A673 (cell line): ENCODE data around the gene TFDP1. TPM values are rescaled to one million over a fixed set of nuclear protein-coding genes. Genes with fewer than 3 reads are reported as not detected.
"Not testable (repeated sequence)": the region's sequence is repeated elsewhere in the genome, so short reads cannot be mapped to it uniquely, and the experiment has no call there.

Experiments used
- BruUV-seq: library from RNA; stranded (reverse); fragments of 400-500 nt; replicated peaks from 2 replicates; lab custom pipeline; 2021; lab: Mats Ljungman, UMichigan
- CTCF ChIA-PET: fragments of 300-600 bp; sonication (Branson Sonifier 250); formaldehyde crosslinking; loops from one replicate; lab custom pipeline; 2022; ENCODE audit warnings: antibody characterized with exemption; lab: Charles Lee
- POLR2A ChIA-PET: fragments of 300-600 bp; sonication (Branson Sonifier 250); formaldehyde crosslinking; loops from one replicate; lab custom pipeline; 2022; ENCODE audit warnings: antibody characterized with exemption; ENCODE audit not compliant: low non-redundant PET; lab: Charles Lee
- DNase-seq: peaks from one replicate; pipeline ENCODE4 v3.0.0-alpha.2; 2015; ENCODE audit warnings: low spot score
- H3K27ac ChIP-seq: fragments of 200-600 bp; sonication (generic); 2 replicates; pipeline ENCODE4 v1.5.1; 2016; ENCODE audit warnings: mixed run types, low read depth, mild to moderate bottlenecking, mixed read lengths, antibody characterized with exemption, low read length; ENCODE audit not compliant: poor library complexity, severe bottlenecking
- H3K27me3 ChIP-seq: fragments of 200-600 bp; sonication (generic); replicated peaks from 2 replicates; pipeline ENCODE4 v1.6.1; 2017; ENCODE audit warnings: mixed run types, low read depth, mild to moderate bottlenecking, mixed read lengths, antibody characterized with exemption, low read length; ENCODE audit not compliant: insufficient read depth, poor library complexity
- H3K36me3 ChIP-seq: fragments of 200-600 bp; sonication (generic); 2 replicates; pipeline ENCODE4 v1.6.1; 2016; ENCODE audit warnings: mixed run types, mild to moderate bottlenecking, mixed read lengths, antibody characterized with exemption, low read length; ENCODE audit not compliant: insufficient read depth, poor library complexity, severe bottlenecking
- H3K4me1 ChIP-seq: fragments of 200-600 bp; sonication (generic); 2 replicates; pipeline ENCODE4 v1.6.1; 2017; ENCODE audit warnings: mixed run types, mild to moderate bottlenecking, mixed read lengths, antibody characterized with exemption, low read length; ENCODE audit not compliant: insufficient read depth, poor library complexity, severe bottlenecking
- H3K4me3 ChIP-seq: fragments of 200-600 bp; sonication (generic); 2 replicates; pipeline ENCODE4 v1.5.1; 2016; ENCODE audit warnings: low read depth, mixed run types, mild to moderate bottlenecking, mixed read lengths, low read length; ENCODE audit not compliant: poor library complexity, severe bottlenecking
- H3K9me3 ChIP-seq: fragments of 200-600 bp; sonication (generic); 2 replicates; pipeline ENCODE4 v1.6.1; 2016; ENCODE audit warnings: mixed run types, low read depth, mild to moderate bottlenecking, mixed read lengths, antibody characterized with exemption, low read length; ENCODE audit not compliant: poor library complexity, severe bottlenecking
- CTCF ChIP-seq: fragments of 300-800, 200-600 bp; sonication (generic); conservative IDR thresholded peaks from 2 replicates; pipeline ENCODE4 v1.5.1; 2017; ENCODE audit warnings: low read depth, mild to moderate bottlenecking, antibody characterized with exemption, low read length, moderate library complexity, mixed read lengths
- EZH2 ChIP-seq: fragments of 200-600 bp; sonication (generic); IDR thresholded peaks from 2 replicates; pipeline ENCODE4 v1.6.1; 2017; ENCODE audit warnings: borderline replicate concordance, low read depth, mild to moderate bottlenecking, mixed read lengths, antibody characterized with exemption, low read length; ENCODE audit not compliant: poor library complexity, severe bottlenecking
- intact Hi-C: fragments of 100-400 bp; cut with micrococcal nuclease; formaldehyde crosslinking; loops from one replicate; pipeline ENCODE4 v1.10.0; 2022; ENCODE audit not compliant: unreplicated experiment
- total RNA-seq: library from RNA; stranded (reverse); gene quantifications from 2 replicates; pipeline ENCODE4 v1.2.3, GENCODE V29; 2021

Gene TFDP1
- total RNA-seq, 1 experiment from 2014 or later, result 153 TPM

- Histone ChIP-seq H3K27ac (no peak overlapping the region), H3K9me3 (no peaks in the 10 kb centered on the region), H3K4me1 (no peaks in the 10 kb centered on the region), H3K27me3 (no peaks in the 10 kb centered on the region), H3K4me3 (no peak overlapping the region), H3K36me3 (peaks cover 36% of the 10 kb centered on the region)
- no TSS peak for BruUV-seq
- intact Hi-C loops, result no loop called here
- ChIA-PET POLR2A (no interaction called here), CTCF (no interaction called here)
- DNase-seq, result no peak
- TF ChIP-seq EZH2 (no peak), CTCF (no peak)
These were observed 36.5 kb downstream of the TFDP1 start for GRCh38 chr13:113621046-113621445.

- H3K27ac ChIP-seq, H3K4me1 ChIP-seq, DNase-seq, CTCF ChIA-PET, BruUV-seq, intact Hi-C loops, H3K4me3 ChIP-seq, H3K27me3 ChIP-seq, H3K9me3 ChIP-seq, POLR2A ChIA-PET: not testable (repeated sequence)
- peaks cover 36% of the 10 kb centered on the region for H3K36me3 ChIP-seq
- TF ChIP-seq CTCF, result peak; percentile 37
These were observed 36.9 kb downstream of the TFDP1 start for GRCh38 chr13:113621498-113621897.

GRCh38 chr13:113621986-113622550, 37.5 kb downstream of the TFDP1 start:
- DNase-seq, intact Hi-C loops, H3K27me3 ChIP-seq, H3K4me1 ChIP-seq, H3K27ac ChIP-seq, BruUV-seq, POLR2A ChIA-PET, CTCF ChIA-PET, H3K9me3 ChIP-seq, H3K4me3 ChIP-seq: not testable (repeated sequence)
- H3K36me3 ChIP-seq, result peaks cover 34% of the 10 kb centered on the region

GRCh38 chr13:113622791-113623490, 38.4 kb downstream of the TFDP1 start:
- CTCF ChIA-PET, result no interaction called here
- Histone ChIP-seq H3K36me3 (peaks cover 26% of the 10 kb centered on the region), H3K27me3 (no peaks in the 10 kb centered on the region), H3K4me1 (peaks cover 8% of the 10 kb centered on the region), H3K4me3 (no peak overlapping the region), H3K27ac (no peak overlapping the region), H3K9me3 (no peaks in the 10 kb centered on the region)
- no TSS peak for BruUV-seq
- DNase-seq, result no peak
- no peak for TF ChIP-seq CTCF
- TF ChIP-seq EZH2, result no peak
- intact Hi-C loops, result no loop called here
- POLR2A ChIA-PET, result no interaction called here
